ENCODE measurements around the gene FAM107A. TPM values are rescaled to one million over a fixed set of nuclear protein-coding genes. Genes with fewer than 3 reads are reported as not detected.

The FAM107A gene
- total RNA-seq, 6 experiments from 2014 or later: 0.33 to 3.6 (median 1.6) TPM

DNA sequence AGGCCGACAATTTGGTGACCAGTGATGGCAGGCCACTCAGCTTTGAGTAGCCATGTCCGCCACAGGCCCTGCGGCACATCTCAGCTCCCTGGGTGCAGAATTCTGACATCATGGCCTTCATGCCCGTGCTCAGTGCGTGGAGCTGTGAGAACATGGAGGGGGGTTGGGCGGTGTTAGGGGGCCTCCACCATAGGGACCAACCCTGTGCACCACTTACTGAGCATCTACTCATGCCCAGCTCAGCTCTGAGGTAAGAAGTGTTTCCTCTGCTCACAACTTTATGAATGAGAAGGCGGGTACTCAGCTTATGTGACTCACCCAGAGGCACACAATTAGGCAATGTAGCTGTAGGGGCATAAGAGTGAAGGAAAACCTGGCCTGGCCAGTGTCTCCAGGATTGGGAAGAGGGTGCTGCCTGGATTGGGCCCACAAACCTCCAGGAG is 50.7 kb downstream of the FAM107A start:
- WGBS (ENCODE audit: insufficient coverage, low coverage, low lambda C conversion rate, missing lambda C conversion rate): 80% methylated on average over 1 of the region's 7 CpGs
- TF ChIP-seq, protein P1, sequence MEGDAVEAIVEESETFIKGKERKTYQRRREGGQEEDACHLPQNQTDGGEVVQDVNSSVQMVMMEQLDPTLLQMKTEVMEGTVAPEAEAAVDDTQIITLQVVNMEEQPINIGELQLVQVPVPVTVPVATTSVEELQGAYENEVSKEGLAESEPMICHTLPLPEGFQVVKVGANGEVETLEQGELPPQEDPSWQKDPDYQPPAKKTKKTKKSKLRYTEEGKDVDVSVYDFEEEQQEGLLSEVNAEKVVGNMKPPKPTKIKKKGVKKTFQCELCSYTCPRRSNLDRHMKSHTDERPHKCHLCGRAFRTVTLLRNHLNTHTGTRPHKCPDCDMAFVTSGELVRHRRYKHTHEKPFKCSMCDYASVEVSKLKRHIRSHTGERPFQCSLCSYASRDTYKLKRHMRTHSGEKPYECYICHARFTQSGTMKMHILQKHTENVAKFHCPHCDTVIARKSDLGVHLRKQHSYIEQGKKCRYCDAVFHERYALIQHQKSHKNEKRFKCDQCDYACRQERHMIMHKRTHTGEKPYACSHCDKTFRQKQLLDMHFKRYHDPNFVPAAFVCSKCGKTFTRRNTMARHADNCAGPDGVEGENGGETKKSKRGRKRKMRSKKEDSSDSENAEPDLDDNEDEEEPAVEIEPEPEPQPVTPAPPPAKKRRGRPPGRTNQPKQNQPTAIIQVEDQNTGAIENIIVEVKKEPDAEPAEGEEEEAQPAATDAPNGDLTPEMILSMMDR (IDR thresholded peaks at IDR 0.05): no peak
- TF ChIP-seq POLR2A (IDR thresholded peaks at IDR 0.05): peak; percentile 49
- intact Hi-C loops (cut with DNase I): loop anchor here in 1 of 2 donors (5.0 kb wide), 1 partner anchor 34 kb away; the partner anchor contains the start of gene KCTD6
- Histone ChIP-seq H3K27ac (peak overlapping the region in 2 of 3 donors; percentile 30 to 95), H3K9me3 (no peaks in the 10 kb centered on the region), H3K4me3 (no peak overlapping the region), H3K4me1 (peaks cover 0 to 96% (median 50%) of the 10 kb centered on the region in 4 donors), H3K36me3 (peaks cover 0 to 74% (median 30%) of the 10 kb centered on the region in 4 donors), H3K27me3 (no peaks in the 10 kb centered on the region)
- DNase-seq: no peak
- peak in 3 of 4 donors; percentile 7 to 56 (median 45) for ATAC-seq

GRCh38 chr3:58524326-58524888 is 52.8 kb downstream of the FAM107A start:
- H3K9me3 ChIP-seq: no peaks in the 10 kb centered on the region
- no peak overlapping the region for H3K4me3 ChIP-seq
- ATAC-seq: no peak
- TF ChIP-seq, protein P1 (IDR thresholded peaks at IDR 0.05): no peak
- WGBS (ENCODE audit: insufficient coverage, low coverage, low lambda C conversion rate, missing lambda C conversion rate): 83% methylated on average over 2 of the region's 11 CpGs
- DNase-seq: peak in 1 of 3 donors; percentile 74
- intact Hi-C loops (cut with DNase I): no loop called here
- H3K27me3 ChIP-seq: no peaks in the 10 kb centered on the region
- peaks cover 0 to 56% (median 21%) of the 10 kb centered on the region in 4 donors for H3K36me3 ChIP-seq
- H3K4me1 ChIP-seq: peaks cover 0 to 98% (median 50%) of the 10 kb centered on the region in 4 donors
- peak overlapping the region in 2 of 3 donors; percentile 95 to 99 for H3K27ac ChIP-seq

DNA sequence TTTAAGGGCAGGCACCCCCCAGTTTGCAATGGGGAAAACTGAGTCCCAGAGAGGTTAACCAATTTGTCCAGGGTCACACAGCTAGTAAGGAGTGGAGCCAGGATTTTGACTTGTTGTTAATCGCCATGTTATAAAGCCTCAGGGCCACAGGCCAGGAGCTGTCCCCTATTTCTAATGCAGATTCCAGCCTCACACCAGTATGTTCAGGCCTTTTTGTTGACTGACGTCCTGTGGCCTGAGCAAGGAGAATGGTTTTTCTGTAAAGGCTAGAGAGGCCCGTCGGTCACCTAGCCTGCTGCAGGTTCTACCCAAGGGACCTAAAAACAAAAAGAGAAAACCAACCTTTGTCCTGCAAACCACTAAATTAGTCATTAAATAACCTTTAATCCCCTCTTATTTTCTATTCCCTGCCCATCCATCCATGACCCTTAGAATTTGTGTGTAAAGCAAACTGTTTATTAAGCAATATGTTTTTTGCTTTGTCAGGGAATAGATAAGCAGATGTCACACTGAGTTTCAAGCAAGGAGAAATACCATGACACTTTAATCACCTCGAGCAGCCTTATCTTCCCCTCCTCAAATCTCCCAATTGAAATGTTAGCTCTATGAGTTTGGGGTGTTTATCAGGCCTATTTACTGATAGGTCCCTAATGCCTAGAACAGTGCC is 54.3 kb downstream of the FAM107A start:
- Histone ChIP-seq H3K4me1 (peaks cover 0 to 98% (median 50%) of the 10 kb centered on the region in 4 donors), H3K27ac (peak overlapping the region; percentile 81 to 99 (median 95)), H3K4me3 (peak overlapping the region in 2 of 3 donors; percentile 12 to 19), H3K9me3 (no peaks in the 10 kb centered on the region), H3K27me3 (no peaks in the 10 kb centered on the region), H3K36me3 (peaks cover 0 to 45% (median 17%) of the 10 kb centered on the region in 4 donors)
- DNase-seq (no peak), ATAC-seq (peak; percentile 42 to 62 (median 58))
- 36% methylated on average over 5 of the region's 5 CpGs for WGBS (ENCODE audit: insufficient coverage, low coverage, low lambda C conversion rate, missing lambda C conversion rate)
- TF ChIP-seq, protein P1 (IDR thresholded peaks at IDR 0.05): no peak
- peak; percentile 54 for TF ChIP-seq POLR2A (IDR thresholded peaks at IDR 0.05)
- intact Hi-C loops (cut with DNase I): no loop called here

DNA sequence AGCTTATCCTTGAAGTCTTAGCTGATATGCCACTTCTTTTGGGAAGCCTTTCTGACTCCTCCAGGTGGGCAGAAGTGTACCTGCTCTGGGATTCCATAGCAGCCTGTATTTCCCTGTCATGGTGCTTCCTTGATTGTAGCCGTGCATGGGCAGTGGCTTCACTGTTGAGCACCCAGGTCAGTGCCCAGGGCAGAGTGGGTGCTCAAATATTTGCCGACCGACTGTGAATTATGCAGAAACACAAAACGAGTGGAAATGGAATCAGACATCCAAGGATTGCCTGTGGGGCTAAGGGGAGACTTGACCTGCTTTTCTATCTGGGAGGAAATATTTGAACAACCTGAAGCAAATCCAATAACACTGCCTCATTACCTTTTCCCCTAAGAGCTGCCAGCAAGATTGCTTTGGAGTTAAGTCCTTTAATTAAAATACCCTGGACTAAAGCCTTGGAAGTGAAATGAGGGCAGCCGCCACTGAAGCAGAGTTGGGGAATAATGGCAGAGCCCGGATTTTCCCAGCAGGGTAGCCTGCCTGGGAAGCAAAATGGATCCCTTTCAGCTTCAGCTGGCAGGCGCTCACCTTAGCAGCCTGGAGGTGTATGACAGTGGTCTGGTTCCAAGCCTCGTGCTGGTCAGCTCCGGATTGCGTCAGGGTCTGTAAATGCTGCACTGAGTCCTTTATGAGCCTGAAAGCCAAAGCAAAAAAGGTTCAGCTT is 55.1 kb downstream of the FAM107A start:
- Histone ChIP-seq H3K27ac (peak overlapping the region; percentile 81 to 99 (median 95)), H3K4me1 (peaks cover 0 to 90% (median 45%) of the 10 kb centered on the region in 4 donors), H3K4me3 (no peak overlapping the region), H3K36me3 (peaks cover 0 to 40% (median 15%) of the 10 kb centered on the region in 4 donors), H3K27me3 (no peaks in the 10 kb centered on the region), H3K9me3 (no peaks in the 10 kb centered on the region)
- TF ChIP-seq, protein P1 (IDR thresholded peaks at IDR 0.05): no peak
- no peak for TF ChIP-seq POLR2A (IDR thresholded peaks at IDR 0.05)
- peak; percentile 80 to 90 (median 86) for DNase-seq
- WGBS (ENCODE audit: insufficient coverage, low coverage, low lambda C conversion rate, missing lambda C conversion rate): 32% methylated on average over 10 of the region's 10 CpGs
- intact Hi-C loops (cut with DNase I): no loop called here
- ATAC-seq: peak; percentile 56 to 71 (median 68)
